Measurements from ENCODE around the gene SP3.

GRCh38 chr2:174014011-174014698 is 49.0 kb upstream of the SP3 start:
- no peak for TF ChIP-seq EZH2phosphoT487 (IDR thresholded peaks at IDR 0.05; ENCODE audit: low read depth)
- TF ChIP-seq, protein P1, sequence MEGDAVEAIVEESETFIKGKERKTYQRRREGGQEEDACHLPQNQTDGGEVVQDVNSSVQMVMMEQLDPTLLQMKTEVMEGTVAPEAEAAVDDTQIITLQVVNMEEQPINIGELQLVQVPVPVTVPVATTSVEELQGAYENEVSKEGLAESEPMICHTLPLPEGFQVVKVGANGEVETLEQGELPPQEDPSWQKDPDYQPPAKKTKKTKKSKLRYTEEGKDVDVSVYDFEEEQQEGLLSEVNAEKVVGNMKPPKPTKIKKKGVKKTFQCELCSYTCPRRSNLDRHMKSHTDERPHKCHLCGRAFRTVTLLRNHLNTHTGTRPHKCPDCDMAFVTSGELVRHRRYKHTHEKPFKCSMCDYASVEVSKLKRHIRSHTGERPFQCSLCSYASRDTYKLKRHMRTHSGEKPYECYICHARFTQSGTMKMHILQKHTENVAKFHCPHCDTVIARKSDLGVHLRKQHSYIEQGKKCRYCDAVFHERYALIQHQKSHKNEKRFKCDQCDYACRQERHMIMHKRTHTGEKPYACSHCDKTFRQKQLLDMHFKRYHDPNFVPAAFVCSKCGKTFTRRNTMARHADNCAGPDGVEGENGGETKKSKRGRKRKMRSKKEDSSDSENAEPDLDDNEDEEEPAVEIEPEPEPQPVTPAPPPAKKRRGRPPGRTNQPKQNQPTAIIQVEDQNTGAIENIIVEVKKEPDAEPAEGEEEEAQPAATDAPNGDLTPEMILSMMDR (IDR thresholded peaks at IDR 0.05; ENCODE audit: low read depth, low read length) = no peak
